HepG2 (cell line): ENCODE results near the gene ENC1. TPM values are rescaled to one million over a fixed set of nuclear protein-coding genes. Genes with fewer than 3 reads are reported as not detected.

Source experiments
- ATAC-seq: fragments of 200-7000 bp; cut with Tn5 transposase; 3 replicates; pipeline ENCODE4 v1.9.1; 2020; ENCODE audit warnings: mild to moderate bottlenecking, moderate library complexity
- BruUV-seq: library from RNA; stranded (reverse); fragments of 400-500 nt; replicated peaks from 2 replicates; lab custom pipeline; 2021; lab: Mats Ljungman, UMichigan
- CTCF ChIA-PET: fragments of 300-600 bp; formaldehyde crosslinking; extraction: SDS; loops from one replicate; lab custom pipeline; 2021; ENCODE audit warnings: low total read pairs, inconsistent platforms, low intra/inter-chr PET ratio; lab: Yijun Ruan, JAX
- POLR2A ChIA-PET: fragments of 350-600 bp; sonication (Branson Sonifier 250); formaldehyde crosslinking; loops from one replicate; lab custom pipeline; 2020; ENCODE audit warnings: antibody characterized with exemption, inconsistent platforms; lab: Yijun Ruan, JAX
- DNase-seq: peaks from one replicate; pipeline ENCODE4 v3.0.0-alpha.2; 2015; ENCODE audit warnings: low spot score
- FAIRE-seq: peaks from 3 replicates; lab custom pipeline; 2011; peaks lifted over from hg19 to GRCh38; lab: Jason Lieb, UNC
- H2AFZ ChIP-seq: one replicate; pipeline ENCODE4 v1.6.1; 2011; ENCODE audit warnings: low read length, inconsistent platforms
- H3K27ac ChIP-seq: fragments of 300-600 bp; 3 replicates; pipeline ENCODE4 v1.8.0; 2011; ENCODE audit warnings: mixed run types, mild to moderate bottlenecking, mixed read lengths, low read length, inconsistent platforms; ENCODE audit not compliant: insufficient read depth; ENCODE audit errors: extremely low read length
- H3K27me3 ChIP-seq, 2 experiments: fragments of 200-600 bp in 1 of 2; 2 replicates in 1 of 2; 3 replicates in 1 of 2; pipeline versions ENCODE4 v1.6.0 to v1.8.0; 2011; ENCODE audit warnings: low read length in 2 of 2, mild to moderate bottlenecking in 2 of 2, moderate library complexity in 2 of 2, inconsistent platforms in 1 of 2; ENCODE audit not compliant: insufficient read depth in 2 of 2, control insufficient read depth in 1 of 2
- H3K36me3 ChIP-seq, 2 experiments: fragments of 200-600 bp in 1 of 2; replicated peaks in 1 of 2; 2 replicates in 1 of 2; 3 replicates in 1 of 2; pipeline versions ENCODE4 v1.5.1 to v1.8.0; 2011; ENCODE audit warnings: low read length in 2 of 2, inconsistent platforms in 1 of 2; ENCODE audit not compliant: insufficient read depth in 2 of 2, control insufficient read depth in 1 of 2
- H3K4me1 ChIP-seq: 2 replicates; pipeline ENCODE4 v1.5.1; 2012; ENCODE audit warnings: low read length, inconsistent platforms; ENCODE audit not compliant: insufficient read depth
- H3K4me2 ChIP-seq: 2 replicates; pipeline ENCODE4 v1.6.0; 2011; ENCODE audit warnings: low read depth, low read length, inconsistent platforms
- H3K4me3 ChIP-seq, 3 experiments: fragments of 200-600 bp in 1 of 3; sonication (generic), shearing (Covaris generic) in 1 of 3; replicated peaks in 1 of 3; 2 replicates each; pipeline ENCODE4 v1.5.1; 2011 to 2016; ENCODE audit warnings: low read length in 3 of 3, inconsistent platforms in 2 of 3, low read depth in 2 of 3, mild to moderate bottlenecking in 2 of 3, control low read depth in 1 of 3, mixed read lengths in 1 of 3; ENCODE audit not compliant: insufficient read depth in 1 of 3
- H3K79me2 ChIP-seq: one replicate; pipeline ENCODE4 v1.6.1; 2011; ENCODE audit warnings: low read length, inconsistent platforms; ENCODE audit not compliant: insufficient read depth
- H3K9ac ChIP-seq: 2 replicates; pipeline ENCODE4 v1.6.0; 2011; ENCODE audit warnings: mild to moderate bottlenecking, low read depth, low read length, inconsistent platforms; ENCODE audit not compliant: insufficient read depth
- H3K9me3 ChIP-seq: 2 replicates; pipeline ENCODE4 v1.5.1; 2012; ENCODE audit warnings: mild to moderate bottlenecking, low read length
- H4K20me1 ChIP-seq: 2 replicates; pipeline ENCODE4 v1.6.0; 2011; ENCODE audit warnings: inconsistent platforms, mild to moderate bottlenecking, low read length, moderate library complexity; ENCODE audit not compliant: insufficient read depth
- ARNT ChIP-seq: fragments of 450-650 bp; IDR thresholded peaks from 2 replicates; pipeline ENCODE4 v1.6.1; 2017
- ARNTL ChIP-seq: sonication (generic); formaldehyde crosslinking; IDR thresholded peaks from 2 replicates; pipeline ENCODE4 v1.4.0; 2020; ENCODE audit warnings: mild to moderate bottlenecking, missing genetic modification reagents
- FOXP1 ChIP-seq, 2 experiments: fragments of 450-650 bp in 1 of 2; IDR thresholded peaks; 2 replicates each; pipeline ENCODE4 v1.6.1; 2017 to 2018; ENCODE audit warnings: antibody characterized with exemption in 1 of 2
- HCFC1 ChIP-seq: fragments of 150-350 bp; IDR thresholded peaks from 2 replicates; pipeline ENCODE4 v1.6.1; 2014; ENCODE audit warnings: low read depth, low read length
- POLR2G ChIP-seq: fragments of 200-400 bp; formaldehyde crosslinking; IDR thresholded peaks from 2 replicates; pipeline ENCODE4 v1.6.1; 2018; ENCODE audit warnings: mild to moderate bottlenecking, low read depth, low read length, moderate library complexity
- ZKSCAN1 ChIP-seq: fragments of 150-350 bp; IDR thresholded peaks from 2 replicates; pipeline ENCODE4 v1.6.1; 2014; ENCODE audit warnings: low read length
- WGBS: methylation state at CpG from one replicate; pipeline ENCODE4 v1.1.6; 2017; ENCODE audit warnings: low lambda C conversion rate; 5-methylcytosine and 5-hydroxymethylcytosine counted together
- in situ Hi-C: cut with HindIII; loops from 2 replicates; pipeline ENCODE4 v1.10.0; 2017; ENCODE audit warnings: low pct_unique_long_range_greater_than_20kb; ENCODE audit not compliant: extremely low pct_ligation_motif_present
- intact Hi-C: fragments of 100-400 bp; cut with micrococcal nuclease; formaldehyde crosslinking; loops from one replicate; pipeline ENCODE4 v1.10.0; 2022; ENCODE audit not compliant: unreplicated experiment
- polyA plus RNA-seq, 8 experiments: library from polyadenylated mRNA; depleted of rRNA in 3 of 8; stranded (reverse) in 7 of 8; unstranded in 1 of 8; fragments of >200 nt; fragmentation: Illumina TruSeq in 4 of 8; extraction: Trizol in 4 of 8; gene quantifications; 2 replicates each; pipeline versions ENCODE4 v1.2.1 to v1.2.3, GENCODE V29; 2011 to 2016; ENCODE audit warnings: low read depth in 4 of 8, missing spikeins in 1 of 8, mixed read lengths in 1 of 8; ENCODE audit not compliant: insufficient read depth in 1 of 8
- total RNA-seq, 5 experiments: library from RNA; depleted of rRNA; stranded (reverse); fragments of >200 nt; fragmentation: Illumina TruSeq; extraction: Trizol; gene quantifications; 2 replicates each; pipeline ENCODE4 v1.2.3, GENCODE V29; 2016; ENCODE audit warnings: low read depth in 1 of 5
- TF ChIP-seq, protein P1 (sequence below): IDR thresholded peaks from 2 replicates; pipeline ENCODE4 v1.6.1; 2018; ENCODE audit warnings: missing genetic modification reagents, mild to moderate bottlenecking, missing compliant biosample characterization
- TF ChIP-seq, protein P2 (sequence below): sonication (generic); formaldehyde crosslinking; IDR thresholded peaks from 2 replicates; pipeline ENCODE4 v1.4.0; 2020; ENCODE audit warnings: missing genetic modification reagents

ENC1 gene
- total and polyA plus RNA-seq, 2 of the 13 experiments (the other 11 are each of a cell fraction or from before 2014, with no cell fraction given), result 63.8 to 64.4 TPM

DNA sequence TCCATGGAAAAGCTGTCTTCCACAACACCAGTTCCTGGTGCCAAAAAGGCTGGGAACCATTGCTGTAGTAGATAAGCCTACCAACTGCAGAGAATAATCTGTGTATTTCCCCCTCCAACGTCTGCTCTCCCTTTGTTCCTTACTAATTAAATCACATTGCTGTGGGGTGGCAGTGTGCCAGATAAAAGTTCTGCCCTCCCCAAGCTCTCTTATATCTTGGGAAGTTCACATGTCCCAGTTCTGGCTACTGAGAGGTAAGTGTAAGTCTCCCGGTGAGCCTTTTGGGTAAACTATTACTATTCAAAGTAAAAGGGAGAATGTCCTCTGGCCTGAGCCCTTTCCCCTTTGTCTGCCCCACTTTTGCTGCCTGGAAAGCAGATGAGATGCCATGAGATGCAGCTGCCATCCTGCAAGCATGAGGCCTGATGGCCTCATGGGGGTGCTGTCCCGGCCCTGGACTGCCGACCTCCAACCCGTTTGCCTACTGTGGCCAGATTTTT, 14.7 kb downstream of the ENC1 start (continued):
- 0 out of 2 replicates have a peak, but pooled peaks have one; percentile 30 for TF ChIP-seq POLR2G
- TF ChIP-seq, protein P1, sequence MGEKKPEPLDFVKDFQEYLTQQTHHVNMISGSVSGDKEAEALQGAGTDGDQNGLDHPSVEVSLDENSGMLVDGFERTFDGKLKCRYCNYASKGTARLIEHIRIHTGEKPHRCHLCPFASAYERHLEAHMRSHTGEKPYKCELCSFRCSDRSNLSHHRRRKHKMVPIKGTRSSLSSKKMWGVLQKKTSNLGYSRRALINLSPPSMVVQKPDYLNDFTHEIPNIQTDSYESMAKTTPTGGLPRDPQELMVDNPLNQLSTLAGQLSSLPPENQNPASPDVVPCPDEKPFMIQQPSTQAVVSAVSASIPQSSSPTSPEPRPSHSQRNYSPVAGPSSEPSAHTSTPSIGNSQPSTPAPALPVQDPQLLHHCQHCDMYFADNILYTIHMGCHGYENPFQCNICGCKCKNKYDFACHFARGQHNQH, result no peak

DNA sequence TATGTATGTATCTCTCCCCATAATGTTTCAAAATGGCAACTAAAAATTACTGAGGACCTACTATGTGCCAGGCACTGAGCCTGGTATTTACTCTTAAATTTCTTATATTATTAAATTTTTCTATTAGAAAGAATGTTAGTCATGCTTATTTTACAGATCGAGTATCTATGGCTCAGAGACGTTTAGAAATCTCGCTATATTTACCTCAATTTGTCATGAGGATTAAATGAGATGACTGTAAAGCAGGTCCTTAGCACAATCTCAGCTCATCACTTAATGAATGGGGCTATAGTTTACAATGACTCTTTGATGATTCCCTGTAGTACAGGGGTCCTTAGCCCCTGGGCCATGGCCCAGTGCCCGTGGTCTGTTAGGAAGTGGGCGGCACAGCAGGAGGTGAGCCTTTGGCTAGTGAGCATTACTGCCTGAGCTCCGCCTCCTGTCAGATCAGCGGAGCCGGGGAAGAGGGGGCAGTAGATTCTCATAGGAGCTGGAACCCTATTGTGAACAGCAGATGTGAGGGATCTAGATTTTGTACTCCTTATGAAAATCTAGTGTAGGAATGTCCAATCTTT, 15.5 kb downstream of the ENC1 start:
- no peak overlapping the region for H3K27ac ChIP-seq
- no peak overlapping the region for H3K4me3 ChIP-seq
- WGBS, result 95% methylated on average over 6 of the region's 8 CpGs
- H3K36me3 ChIP-seq, result peaks cover 5 to 13% of the 10 kb centered on the region in 2 experiments
- in situ Hi-C loops, result no loop called here
- no peak for DNase-seq
- TF ChIP-seq ARNTL (CRISPR knock-in tag) (no peak), ARNT (no peak), HCFC1 (no peak), FOXP1 (IDR thresholded peaks at IDR 0.05) (no peak), FOXP1 (CRISPR knock-in tag; IDR thresholded peaks at IDR 0.05) (no peak), ZKSCAN1 (peak; percentile 77)
- TF ChIP-seq, protein P2, sequence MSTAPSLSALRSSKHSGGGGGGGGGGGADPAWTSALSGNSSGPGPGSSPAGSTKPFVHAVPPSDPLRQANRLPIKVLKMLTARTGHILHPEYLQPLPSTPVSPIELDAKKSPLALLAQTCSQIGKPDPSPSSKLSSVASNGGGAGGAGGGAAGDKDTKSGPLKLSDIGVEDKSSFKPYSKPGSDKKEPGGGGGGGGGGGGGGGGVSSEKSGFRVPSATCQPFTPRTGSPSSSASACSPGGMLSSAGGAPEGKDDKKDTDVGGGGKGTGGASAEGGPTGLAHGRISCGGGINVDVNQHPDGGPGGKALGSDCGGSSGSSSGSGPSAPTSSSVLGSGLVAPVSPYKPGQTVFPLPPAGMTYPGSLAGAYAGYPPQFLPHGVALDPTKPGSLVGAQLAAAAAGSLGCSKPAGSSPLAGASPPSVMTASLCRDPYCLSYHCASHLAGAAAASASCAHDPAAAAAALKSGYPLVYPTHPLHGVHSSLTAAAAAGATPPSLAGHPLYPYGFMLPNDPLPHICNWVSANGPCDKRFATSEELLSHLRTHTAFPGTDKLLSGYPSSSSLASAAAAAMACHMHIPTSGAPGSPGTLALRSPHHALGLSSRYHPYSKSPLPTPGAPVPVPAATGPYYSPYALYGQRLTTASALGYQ (CRISPR knock-in tag), result no peak
- peaks cover under 1% of the 10 kb centered on the region for H3K79me2 ChIP-seq
- no peaks in the 10 kb centered on the region for H3K27me3 ChIP-seq
- intact Hi-C loops, result loop anchor here (5.0 kb wide), 1 partner anchor 38 kb away; no protein-coding TSS in a partner anchor
- ATAC-seq, result no peak
- H3K9ac ChIP-seq, result no peak overlapping the region
- H4K20me1 ChIP-seq, result peaks cover 12% of the 10 kb centered on the region
- CTCF ChIA-PET, result no interaction called here
- peaks cover 4% of the 10 kb centered on the region; the same call in 1 of the 2 replicates for H3K9me3 ChIP-seq
- FAIRE-seq, result no peak
- POLR2A ChIA-PET, result interaction anchor here (1.1 to 6.6 kb wide), 2 partner anchors 11 to 15 kb away, joined by 3 to 51 read pairs; partner anchors contain the start of gene ENC1
- peaks cover 46% of the 10 kb centered on the region for H3K4me1 ChIP-seq
- H2AFZ ChIP-seq, result no peak overlapping the region
- BruUV-seq, result no TSS peak
- no peak overlapping the region for H3K4me2 ChIP-seq
